ENCODE measurements around the gene GGN. TPM values are rescaled to one million over a fixed set of nuclear protein-coding genes. Genes with fewer than 3 reads are reported as not detected.

The GGN gene
- total and polyA plus RNA-seq, 2 of the 13 experiments (the other 11 are each of a cell fraction or from before 2014, with no cell fraction given): not detected

GRCh38 chr19:38360839-38361631 is 26.8 kb downstream of the GGN start:
- FAIRE-seq: no peak
- H3K79me2 ChIP-seq (ENCODE audit: insufficient read depth, low read length): no peaks in the 10 kb centered on the region
- no peak overlapping the region for H3K27ac ChIP-seq (ENCODE audit: extremely low read length, insufficient read depth, low read length)
- BruUV-seq (replicated peaks): no TSS peak
- no peaks in the 10 kb centered on the region for H3K36me3 ChIP-seq (replicated peaks in 1 of 2; ENCODE audit: control insufficient read depth in 1 of 2, insufficient read depth in 2 of 2, low read length in 2 of 2)
- intact Hi-C loops (cut with micrococcal nuclease; ENCODE audit: unreplicated experiment): no loop called here
- H3K9ac ChIP-seq (ENCODE audit: insufficient read depth, low read depth, low read length): no peak overlapping the region
- ChIA-PET CTCF (ENCODE audit: low intra/inter-chr PET ratio, low total read pairs) (no interaction called here), POLR2A (interaction anchor here (0.9 to 2.2 kb wide), 6 partner anchors 13 to 42 kb away, joined by 3 to 24 read pairs (median 4); partner anchors contain the start of genes FAM98C, GGN, PSMD8 and SPRED3)
- H2AFZ ChIP-seq (ENCODE audit: low read length): no peak overlapping the region
- peaks cover 24% of the 10 kb centered on the region for H3K4me1 ChIP-seq (ENCODE audit: insufficient read depth, low read length)
- WGBS (ENCODE audit: low lambda C conversion rate): 33% methylated on average over 23 of the region's 23 CpGs
- peaks cover 16 to 53% of the 10 kb centered on the region in 2 experiments; a peak in 4 of 5 replicates for H3K27me3 ChIP-seq (ENCODE audit: control insufficient read depth in 1 of 2, insufficient read depth in 2 of 2, low read length in 2 of 2)
- H3K9me3 ChIP-seq (ENCODE audit: low read length): no peaks in the 10 kb centered on the region
- no peak for TF ChIP-seq CHD2 (IDR thresholded peaks at IDR 0.05; ENCODE audit: low read depth, low read length)
- peak; percentile 83 for TF ChIP-seq ZNF263 (CRISPR knock-in tag; IDR thresholded peaks at IDR 0.05)
- in situ Hi-C loops (cut with HindIII; ENCODE audit: extremely low pct_ligation_motif_present, low pct_unique_long_range_greater_than_20kb): no loop called here
- H4K20me1 ChIP-seq (ENCODE audit: insufficient read depth, low read length): no peaks in the 10 kb centered on the region
- H3K4me2 ChIP-seq (ENCODE audit: low read depth, low read length): peak overlapping the region; percentile 88
- peak overlapping the region; percentile 57 to 75 (median 62); a peak in 4 of 6 replicates for H3K4me3 ChIP-seq (replicated peaks in 1 of 3; ENCODE audit: insufficient read depth in 1 of 3, low read depth in 2 of 3, low read length in 3 of 3)
- ATAC-seq: peak; percentile 14
- DNase-seq (ENCODE audit: low spot score): no peak

GRCh38 chr19:38360351-38360750 is 27.5 kb downstream of the GGN start:
- ChIA-PET POLR2A (interaction anchor here (1.4 to 2.2 kb wide), 2 partner anchors 14 to 24 kb away, joined by 3 to 6 read pairs; partner anchors contain the start of gene PSMD8), CTCF (ENCODE audit: low intra/inter-chr PET ratio, low total read pairs) (no interaction called here)
- no peaks in the 10 kb centered on the region for H3K36me3 ChIP-seq (replicated peaks in 1 of 2; ENCODE audit: control insufficient read depth in 1 of 2, insufficient read depth in 2 of 2, low read length in 2 of 2)
- no peaks in the 10 kb centered on the region for H4K20me1 ChIP-seq (ENCODE audit: insufficient read depth, low read length)
- ATAC-seq (no peak), FAIRE-seq (no peak), DNase-seq (ENCODE audit: low spot score) (no peak)
- peaks cover 16 to 52% of the 10 kb centered on the region in 2 experiments; a peak in 4 of 5 replicates for H3K27me3 ChIP-seq (ENCODE audit: control insufficient read depth in 1 of 2, insufficient read depth in 2 of 2, low read length in 2 of 2)
- H3K4me1 ChIP-seq (ENCODE audit: insufficient read depth, low read length): peaks cover 23% of the 10 kb centered on the region
- WGBS (ENCODE audit: low lambda C conversion rate): 43% methylated on average over 4 of the region's 9 CpGs
- intact Hi-C loops (cut with micrococcal nuclease; ENCODE audit: unreplicated experiment): no loop called here
- no peak overlapping the region for H3K27ac ChIP-seq (ENCODE audit: extremely low read length, insufficient read depth, low read length)
- no TSS peak for BruUV-seq (replicated peaks)
- in situ Hi-C loops (cut with HindIII; ENCODE audit: extremely low pct_ligation_motif_present, low pct_unique_long_range_greater_than_20kb): no loop called here
- H3K4me2 ChIP-seq (ENCODE audit: low read depth, low read length): no peak overlapping the region
- no peaks in the 10 kb centered on the region for H3K9me3 ChIP-seq (ENCODE audit: low read length)
- H2AFZ ChIP-seq (ENCODE audit: low read length): no peak overlapping the region
- TF ChIP-seq HDAC2 (CRISPR knock-in tag; IDR thresholded peaks at IDR 0.05) (no peak), GATA4 (IDR thresholded peaks at IDR 0.05; ENCODE audit: borderline replicate concordance, low read depth) (no peak), MED13 (CRISPR knock-in tag; IDR thresholded peaks at IDR 0.05) (no peak), SRSF9 (IDR thresholded peaks at IDR 0.05; ENCODE audit: borderline replicate concordance, insufficient read depth, low read depth, low read length, poor library complexity, severe bottlenecking) (no peak), RFX5 (IDR thresholded peaks at IDR 0.05; ENCODE audit: low read depth, low read length) (no peak)
- no peak overlapping the region for H3K9ac ChIP-seq (ENCODE audit: insufficient read depth, low read depth, low read length)
- no peaks in the 10 kb centered on the region for H3K79me2 ChIP-seq (ENCODE audit: insufficient read depth, low read length)
- H3K4me3 ChIP-seq (replicated peaks in 1 of 3; ENCODE audit: insufficient read depth in 1 of 3, low read depth in 2 of 3, low read length in 3 of 3): no peak overlapping the region
